ENCODE results near the gene ASCL5. TPM values are rescaled to one million over a fixed set of nuclear protein-coding genes. Genes with fewer than 3 reads are reported as not detected.

Gene ASCL5
- total and polyA plus RNA-seq, 9 of the 15 experiments (the other 6 are each of a cell fraction or from before 2014, with no cell fraction given), result 0.09 TPM; not detected in 8

GRCh38 chr1:201171063-201172036 is 44.4 kb upstream of the ASCL5 start (continued):
- TF ChIP-seq ATF3 (IDR thresholded peaks at IDR 0.05) (peak; percentile 98), ATF3 (CRISPR knock-in tag; conservative IDR thresholded peaks at IDR 0.05) (peak; percentile 74), KAT7 (CRISPR knock-in tag; IDR thresholded peaks at IDR 0.05; ENCODE audit: borderline replicate concordance) (0 out of 2 replicates have a peak, but pooled peaks have one; percentile 84), DACH1 (IDR thresholded peaks at IDR 0.05; ENCODE audit: partially characterized antibody) (no peak), JUND (IDR thresholded peaks at IDR 0.05; ENCODE audit: borderline replicate concordance, low read depth, low read length) (peak; percentile 97), JUND (tag; IDR thresholded peaks at IDR 0.05; ENCODE audit: borderline replicate concordance, low read depth, low read length) (peak; percentile 99), POLR2G (IDR thresholded peaks at IDR 0.05; ENCODE audit: low read depth, low read length) (peak; percentile 91), ZNF124 (CRISPR knock-in tag; IDR thresholded peaks at IDR 0.05) (no peak), RBM22 (IDR thresholded peaks at IDR 0.05; ENCODE audit: low read depth, low read length, poor library complexity, severe bottlenecking) (peak; percentile 46), MAZ (CRISPR knock-in tag; conservative IDR thresholded peaks at IDR 0.05 in 1 of 2, IDR thresholded peaks at IDR 0.05 in 1 of 2) (peak in 1 of 2 experiments; percentile 52; a peak in 1 of 4 replicates)
- TF ChIP-seq, protein P1, sequence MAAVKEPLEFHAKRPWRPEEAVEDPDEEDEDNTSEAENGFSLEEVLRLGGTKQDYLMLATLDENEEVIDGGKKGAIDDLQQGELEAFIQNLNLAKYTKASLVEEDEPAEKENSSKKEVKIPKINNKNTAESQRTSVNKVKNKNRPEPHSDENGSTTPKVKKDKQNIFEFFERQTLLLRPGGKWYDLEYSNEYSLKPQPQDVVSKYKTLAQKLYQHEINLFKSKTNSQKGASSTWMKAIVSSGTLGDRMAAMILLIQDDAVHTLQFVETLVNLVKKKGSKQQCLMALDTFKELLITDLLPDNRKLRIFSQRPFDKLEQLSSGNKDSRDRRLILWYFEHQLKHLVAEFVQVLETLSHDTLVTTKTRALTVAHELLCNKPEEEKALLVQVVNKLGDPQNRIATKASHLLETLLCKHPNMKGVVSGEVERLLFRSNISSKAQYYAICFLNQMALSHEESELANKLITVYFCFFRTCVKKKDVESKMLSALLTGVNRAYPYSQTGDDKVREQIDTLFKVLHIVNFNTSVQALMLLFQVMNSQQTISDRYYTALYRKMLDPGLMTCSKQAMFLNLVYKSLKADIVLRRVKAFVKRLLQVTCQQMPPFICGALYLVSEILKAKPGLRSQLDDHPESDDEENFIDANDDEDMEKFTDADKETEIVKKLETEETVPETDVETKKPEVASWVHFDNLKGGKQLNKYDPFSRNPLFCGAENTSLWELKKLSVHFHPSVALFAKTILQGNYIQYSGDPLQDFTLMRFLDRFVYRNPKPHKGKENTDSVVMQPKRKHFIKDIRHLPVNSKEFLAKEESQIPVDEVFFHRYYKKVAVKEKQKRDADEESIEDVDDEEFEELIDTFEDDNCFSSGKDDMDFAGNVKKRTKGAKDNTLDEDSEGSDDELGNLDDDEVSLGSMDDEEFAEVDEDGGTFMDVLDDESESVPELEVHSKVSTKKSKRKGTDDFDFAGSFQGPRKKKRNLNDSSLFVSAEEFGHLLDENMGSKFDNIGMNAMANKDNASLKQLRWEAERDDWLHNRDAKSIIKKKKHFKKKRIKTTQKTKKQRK (IDR thresholded peaks at IDR 0.05; ENCODE audit: borderline replicate concordance, low read depth, low read length), result no peak

All from K562 (cell line).